Activated CD4-positive, CD25-positive, alpha-beta regulatory T cell treated with anti-CD3 and anti-CD28 coated beads, Interleukin-2, amount 50 U/mL, for 24 hours (primary cell): ENCODE measurements around the gene CLEC9A.

ENCODE experiments used
- ATAC-seq, 2 donors: fragments of 150-1000 bp; cut with Tn5 transposase; one replicate each; pipeline ENCODE4 v1.10.0; 2021; ENCODE audit warnings: mild to moderate bottlenecking in 1 of 2, moderate library complexity in 1 of 2

Gene CLEC9A

GRCh38 chr12:10113075-10113474 is 82.6 kb downstream of the CLEC9A start:
- no peak for ATAC-seq

DNA sequence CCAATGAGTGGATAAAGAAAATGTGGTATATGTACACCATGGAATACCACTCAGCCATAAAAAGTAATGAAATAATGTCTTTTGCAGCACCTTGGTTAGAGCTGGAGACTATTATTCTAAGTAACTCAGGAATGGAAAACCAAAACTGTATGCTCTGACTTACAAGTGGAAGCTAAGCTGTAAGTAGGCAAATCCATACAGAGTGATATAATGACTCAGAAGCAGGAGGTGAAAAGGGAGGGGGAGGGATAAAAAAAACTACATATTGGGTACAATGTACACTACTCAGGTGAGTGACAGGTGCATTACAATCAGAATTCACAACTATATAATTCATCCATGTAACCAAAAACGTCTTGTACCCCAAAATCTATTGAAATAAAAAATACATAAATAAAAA is 83.4 kb downstream of the CLEC9A start:
- no peak for ATAC-seq

GRCh38 chr12:10115311-10115710 is 84.8 kb downstream of the CLEC9A start:
- no peak for ATAC-seq
